ENCODE measurements around the gene MBP. TPM values are rescaled to one million over a fixed set of nuclear protein-coding genes. Genes with fewer than 3 reads are reported as not detected.
A peak's percentile ranks its signal among the peaks of the same experiment; 100 is the strongest.

The MBP gene
- total and polyA plus RNA-seq, 2 of the 13 experiments (the other 11 are each of a cell fraction or from before 2014, with no cell fraction given), result 5.0 to 8.5 TPM

DNA sequence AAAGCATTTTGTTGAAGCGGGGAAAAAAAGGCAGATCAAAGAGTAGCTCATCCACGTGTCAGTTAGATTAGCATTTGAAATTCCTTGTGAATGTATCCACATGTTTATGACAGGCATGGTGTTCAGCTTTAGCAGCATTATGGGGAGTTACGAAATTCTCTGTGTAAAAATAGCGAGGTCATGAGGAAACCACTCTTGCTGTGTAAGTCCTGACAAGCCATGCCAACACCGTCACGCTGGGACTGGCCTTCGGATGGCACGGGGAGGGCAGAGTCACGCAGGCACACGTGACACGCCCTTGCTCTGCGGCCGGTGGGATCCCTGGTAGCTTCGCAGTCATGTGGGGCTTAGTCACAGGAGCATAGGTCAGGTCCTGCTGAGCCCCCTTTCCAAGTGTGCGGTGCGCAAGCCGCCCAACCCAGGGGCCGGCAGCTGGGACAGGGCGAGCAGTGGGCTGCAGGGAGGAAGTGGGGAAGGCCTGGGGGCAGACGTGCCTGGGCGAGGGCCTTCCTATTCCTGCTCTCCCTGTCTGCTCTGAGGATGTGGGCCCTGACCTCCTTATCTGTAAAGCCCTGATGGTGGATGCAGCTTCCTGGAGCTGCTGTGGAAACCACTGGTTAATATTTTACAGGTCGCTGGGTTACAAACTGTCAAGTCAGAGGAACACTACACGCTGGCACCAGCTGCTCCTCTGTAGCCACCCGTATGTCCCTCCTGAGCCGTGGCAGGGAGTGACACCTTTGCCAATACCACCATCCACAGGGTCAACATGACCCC, 18.0 kb downstream of the MBP start (continued):
- TF ChIP-seq ZMYM3 (CRISPR knock-in tag; IDR thresholded peaks at IDR 0.05), result peak; percentile 72
- TF ChIP-seq SP2 (CRISPR knock-in tag; IDR thresholded peaks at IDR 0.05), result 0 out of 2 replicates have a peak, but pooled peaks have one; percentile 23
- TF ChIP-seq RCOR2 (CRISPR knock-in tag; IDR thresholded peaks at IDR 0.05), result no peak
- peak; percentile 79 for TF ChIP-seq ZNF430 (CRISPR knock-in tag; IDR thresholded peaks at IDR 0.05)
- no peak for TF ChIP-seq IKZF1 (IDR thresholded peaks at IDR 0.05)
- TF ChIP-seq ZSCAN29 (CRISPR knock-in tag; conservative IDR thresholded peaks at IDR 0.05), result no peak; the same call in 1 of the 2 replicates
- TF ChIP-seq ASH2L (IDR thresholded peaks at IDR 0.05; ENCODE audit: insufficient read length, low read depth, low read length), result peak; percentile 89
- TF ChIP-seq, protein P1, sequence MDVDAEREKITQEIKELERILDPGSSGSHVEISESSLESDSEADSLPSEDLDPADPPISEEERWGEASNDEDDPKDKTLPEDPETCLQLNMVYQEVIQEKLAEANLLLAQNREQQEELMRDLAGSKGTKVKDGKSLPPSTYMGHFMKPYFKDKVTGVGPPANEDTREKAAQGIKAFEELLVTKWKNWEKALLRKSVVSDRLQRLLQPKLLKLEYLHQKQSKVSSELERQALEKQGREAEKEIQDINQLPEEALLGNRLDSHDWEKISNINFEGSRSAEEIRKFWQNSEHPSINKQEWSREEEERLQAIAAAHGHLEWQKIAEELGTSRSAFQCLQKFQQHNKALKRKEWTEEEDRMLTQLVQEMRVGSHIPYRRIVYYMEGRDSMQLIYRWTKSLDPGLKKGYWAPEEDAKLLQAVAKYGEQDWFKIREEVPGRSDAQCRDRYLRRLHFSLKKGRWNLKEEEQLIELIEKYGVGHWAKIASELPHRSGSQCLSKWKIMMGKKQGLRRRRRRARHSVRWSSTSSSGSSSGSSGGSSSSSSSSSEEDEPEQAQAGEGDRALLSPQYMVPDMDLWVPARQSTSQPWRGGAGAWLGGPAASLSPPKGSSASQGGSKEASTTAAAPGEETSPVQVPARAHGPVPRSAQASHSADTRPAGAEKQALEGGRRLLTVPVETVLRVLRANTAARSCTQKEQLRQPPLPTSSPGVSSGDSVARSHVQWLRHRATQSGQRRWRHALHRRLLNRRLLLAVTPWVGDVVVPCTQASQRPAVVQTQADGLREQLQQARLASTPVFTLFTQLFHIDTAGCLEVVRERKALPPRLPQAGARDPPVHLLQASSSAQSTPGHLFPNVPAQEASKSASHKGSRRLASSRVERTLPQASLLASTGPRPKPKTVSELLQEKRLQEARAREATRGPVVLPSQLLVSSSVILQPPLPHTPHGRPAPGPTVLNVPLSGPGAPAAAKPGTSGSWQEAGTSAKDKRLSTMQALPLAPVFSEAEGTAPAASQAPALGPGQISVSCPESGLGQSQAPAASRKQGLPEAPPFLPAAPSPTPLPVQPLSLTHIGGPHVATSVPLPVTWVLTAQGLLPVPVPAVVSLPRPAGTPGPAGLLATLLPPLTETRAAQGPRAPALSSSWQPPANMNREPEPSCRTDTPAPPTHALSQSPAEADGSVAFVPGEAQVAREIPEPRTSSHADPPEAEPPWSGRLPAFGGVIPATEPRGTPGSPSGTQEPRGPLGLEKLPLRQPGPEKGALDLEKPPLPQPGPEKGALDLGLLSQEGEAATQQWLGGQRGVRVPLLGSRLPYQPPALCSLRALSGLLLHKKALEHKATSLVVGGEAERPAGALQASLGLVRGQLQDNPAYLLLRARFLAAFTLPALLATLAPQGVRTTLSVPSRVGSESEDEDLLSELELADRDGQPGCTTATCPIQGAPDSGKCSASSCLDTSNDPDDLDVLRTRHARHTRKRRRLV (CRISPR knock-in tag; IDR thresholded peaks at IDR 0.05), result no peak
- peak; percentile 32 for TF ChIP-seq RXRB (CRISPR knock-in tag; IDR thresholded peaks at IDR 0.05; ENCODE audit: borderline replicate concordance)
- TF ChIP-seq SP1 (IDR thresholded peaks at IDR 0.05), result no peak
- no peak for TF ChIP-seq SP1 (CRISPR knock-in tag; IDR thresholded peaks at IDR 0.05)
- TF ChIP-seq BHLHE40 (IDR thresholded peaks at IDR 0.05; ENCODE audit: low read length), result peak; percentile 96
- TF ChIP-seq, protein P2, sequence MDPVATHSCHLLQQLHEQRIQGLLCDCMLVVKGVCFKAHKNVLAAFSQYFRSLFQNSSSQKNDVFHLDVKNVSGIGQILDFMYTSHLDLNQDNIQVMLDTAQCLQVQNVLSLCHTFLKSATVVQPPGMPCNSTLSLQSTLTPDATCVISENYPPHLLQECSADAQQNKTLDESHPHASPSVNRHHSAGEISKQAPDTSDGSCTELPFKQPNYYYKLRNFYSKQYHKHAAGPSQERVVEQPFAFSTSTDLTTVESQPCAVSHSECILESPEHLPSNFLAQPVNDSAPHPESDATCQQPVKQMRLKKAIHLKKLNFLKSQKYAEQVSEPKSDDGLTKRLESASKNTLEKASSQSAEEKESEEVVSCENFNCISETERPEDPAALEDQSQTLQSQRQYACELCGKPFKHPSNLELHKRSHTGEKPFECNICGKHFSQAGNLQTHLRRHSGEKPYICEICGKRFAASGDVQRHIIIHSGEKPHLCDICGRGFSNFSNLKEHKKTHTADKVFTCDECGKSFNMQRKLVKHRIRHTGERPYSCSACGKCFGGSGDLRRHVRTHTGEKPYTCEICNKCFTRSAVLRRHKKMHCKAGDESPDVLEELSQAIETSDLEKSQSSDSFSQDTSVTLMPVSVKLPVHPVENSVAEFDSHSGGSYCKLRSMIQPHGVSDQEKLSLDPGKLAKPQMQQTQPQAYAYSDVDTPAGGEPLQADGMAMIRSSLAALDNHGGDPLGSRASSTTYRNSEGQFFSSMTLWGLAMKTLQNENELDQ (CRISPR knock-in tag; IDR thresholded peaks at IDR 0.05; ENCODE audit: borderline replicate concordance), result no peak
- TF ChIP-seq ZFP1 (CRISPR knock-in tag; IDR thresholded peaks at IDR 0.05), result no peak
- TF ChIP-seq, protein P3, sequence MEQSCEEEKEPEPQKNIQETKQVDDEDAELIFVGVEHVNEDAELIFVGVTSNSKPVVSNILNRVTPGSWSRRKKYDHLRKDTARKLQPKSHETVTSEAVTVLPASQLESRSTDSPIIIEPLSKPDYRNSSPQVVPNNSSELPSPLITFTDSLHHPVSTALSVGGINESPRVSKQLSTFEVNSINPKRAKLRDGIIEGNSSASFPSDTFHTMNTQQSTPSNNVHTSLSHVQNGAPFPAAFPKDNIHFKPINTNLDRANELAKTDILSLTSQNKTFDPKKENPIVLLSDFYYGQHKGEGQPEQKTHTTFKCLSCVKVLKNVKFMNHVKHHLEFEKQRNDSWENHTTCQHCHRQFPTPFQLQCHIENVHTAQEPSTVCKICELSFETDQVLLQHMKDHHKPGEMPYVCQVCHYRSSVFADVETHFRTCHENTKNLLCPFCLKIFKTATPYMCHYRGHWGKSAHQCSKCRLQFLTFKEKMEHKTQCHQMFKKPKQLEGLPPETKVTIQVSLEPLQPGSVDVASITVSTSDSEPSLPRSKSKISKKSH (CRISPR knock-in tag; IDR thresholded peaks at IDR 0.05; ENCODE audit: borderline replicate concordance), result no peak

Data from HepG2 (cell line).